ENCODE data around the gene PDPN. TPM values are rescaled to one million over a fixed set of nuclear protein-coding genes. Genes with fewer than 3 reads are reported as not detected.

The PDPN gene
- total and polyA plus RNA-seq, 2 experiments from 2014 or later = 67.3 to 82.8 TPM

DNA sequence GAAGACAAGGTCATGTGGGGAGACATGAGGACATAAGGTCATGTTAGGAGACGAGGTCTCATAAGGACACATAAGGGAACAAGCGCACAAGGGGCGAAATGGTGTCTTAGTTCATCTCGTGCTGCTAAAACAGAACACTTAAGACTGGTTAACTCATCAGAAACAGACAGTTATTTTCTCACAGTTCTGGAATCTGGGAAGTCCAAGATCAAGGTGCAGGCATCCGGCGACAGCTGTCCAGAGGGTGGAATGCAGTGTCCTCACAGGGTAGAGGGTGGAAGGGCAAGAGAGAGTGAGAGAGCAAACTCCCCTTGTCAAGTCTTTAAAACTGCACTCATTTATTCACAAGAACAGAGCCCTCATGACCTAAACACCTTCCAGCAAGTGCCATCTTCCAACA is 34.6 kb upstream of the PDPN start:
- ATAC-seq = peak; percentile 34; the same call in 2 of the 3 replicates
- Histone ChIP-seq H3F3A (replicated peaks; ENCODE audit: low read depth) (no peaks in the 10 kb centered on the region), H3K27ac (ENCODE audit: low read depth) (no peak overlapping the region), H3K79me2 (replicated peaks; ENCODE audit: insufficient read depth) (no peaks in the 10 kb centered on the region), H3K4me1 (ENCODE audit: insufficient read depth) (no peaks in the 10 kb centered on the region), H3K4me2 (no peak overlapping the region), H3K36me3 (ENCODE audit: insufficient read depth) (no peaks in the 10 kb centered on the region), H4K20me1 (replicated peaks; ENCODE audit: insufficient read depth) (no peaks in the 10 kb centered on the region), H2AFZ (peak overlapping the region; percentile 76), H3K4me3 (no peak overlapping the region), H3K9me2 (ENCODE audit: insufficient read depth) (no peaks in the 10 kb centered on the region), H3K27me3 (ENCODE audit: insufficient read depth) (no peaks in the 10 kb centered on the region)
- TF ChIP-seq, protein P1, sequence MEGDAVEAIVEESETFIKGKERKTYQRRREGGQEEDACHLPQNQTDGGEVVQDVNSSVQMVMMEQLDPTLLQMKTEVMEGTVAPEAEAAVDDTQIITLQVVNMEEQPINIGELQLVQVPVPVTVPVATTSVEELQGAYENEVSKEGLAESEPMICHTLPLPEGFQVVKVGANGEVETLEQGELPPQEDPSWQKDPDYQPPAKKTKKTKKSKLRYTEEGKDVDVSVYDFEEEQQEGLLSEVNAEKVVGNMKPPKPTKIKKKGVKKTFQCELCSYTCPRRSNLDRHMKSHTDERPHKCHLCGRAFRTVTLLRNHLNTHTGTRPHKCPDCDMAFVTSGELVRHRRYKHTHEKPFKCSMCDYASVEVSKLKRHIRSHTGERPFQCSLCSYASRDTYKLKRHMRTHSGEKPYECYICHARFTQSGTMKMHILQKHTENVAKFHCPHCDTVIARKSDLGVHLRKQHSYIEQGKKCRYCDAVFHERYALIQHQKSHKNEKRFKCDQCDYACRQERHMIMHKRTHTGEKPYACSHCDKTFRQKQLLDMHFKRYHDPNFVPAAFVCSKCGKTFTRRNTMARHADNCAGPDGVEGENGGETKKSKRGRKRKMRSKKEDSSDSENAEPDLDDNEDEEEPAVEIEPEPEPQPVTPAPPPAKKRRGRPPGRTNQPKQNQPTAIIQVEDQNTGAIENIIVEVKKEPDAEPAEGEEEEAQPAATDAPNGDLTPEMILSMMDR (conservative IDR thresholded peaks at IDR 0.05; ENCODE audit: low read depth in 2 of 2) = no peak
- no peak for TF ChIP-seq CREB1 (CRISPR knock-in tag; IDR thresholded peaks at IDR 0.05; ENCODE audit: low read depth)
- TF ChIP-seq, protein P2, sequence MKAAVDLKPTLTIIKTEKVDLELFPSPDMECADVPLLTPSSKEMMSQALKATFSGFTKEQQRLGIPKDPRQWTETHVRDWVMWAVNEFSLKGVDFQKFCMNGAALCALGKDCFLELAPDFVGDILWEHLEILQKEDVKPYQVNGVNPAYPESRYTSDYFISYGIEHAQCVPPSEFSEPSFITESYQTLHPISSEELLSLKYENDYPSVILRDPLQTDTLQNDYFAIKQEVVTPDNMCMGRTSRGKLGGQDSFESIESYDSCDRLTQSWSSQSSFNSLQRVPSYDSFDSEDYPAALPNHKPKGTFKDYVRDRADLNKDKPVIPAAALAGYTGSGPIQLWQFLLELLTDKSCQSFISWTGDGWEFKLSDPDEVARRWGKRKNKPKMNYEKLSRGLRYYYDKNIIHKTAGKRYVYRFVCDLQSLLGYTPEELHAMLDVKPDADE (IDR thresholded peaks at IDR 0.05) = no peak
- no peak for TF ChIP-seq POLR2AphosphoS5 (IDR thresholded peaks at IDR 0.05; ENCODE audit: low read depth)
- no peak for TF ChIP-seq EZH2 (IDR thresholded peaks at IDR 0.05; ENCODE audit: low read depth, unreplicated experiment)
- TF ChIP-seq JUNB (IDR thresholded peaks at IDR 0.05; ENCODE audit: unreplicated experiment) = no peak
- TF ChIP-seq, protein P3, sequence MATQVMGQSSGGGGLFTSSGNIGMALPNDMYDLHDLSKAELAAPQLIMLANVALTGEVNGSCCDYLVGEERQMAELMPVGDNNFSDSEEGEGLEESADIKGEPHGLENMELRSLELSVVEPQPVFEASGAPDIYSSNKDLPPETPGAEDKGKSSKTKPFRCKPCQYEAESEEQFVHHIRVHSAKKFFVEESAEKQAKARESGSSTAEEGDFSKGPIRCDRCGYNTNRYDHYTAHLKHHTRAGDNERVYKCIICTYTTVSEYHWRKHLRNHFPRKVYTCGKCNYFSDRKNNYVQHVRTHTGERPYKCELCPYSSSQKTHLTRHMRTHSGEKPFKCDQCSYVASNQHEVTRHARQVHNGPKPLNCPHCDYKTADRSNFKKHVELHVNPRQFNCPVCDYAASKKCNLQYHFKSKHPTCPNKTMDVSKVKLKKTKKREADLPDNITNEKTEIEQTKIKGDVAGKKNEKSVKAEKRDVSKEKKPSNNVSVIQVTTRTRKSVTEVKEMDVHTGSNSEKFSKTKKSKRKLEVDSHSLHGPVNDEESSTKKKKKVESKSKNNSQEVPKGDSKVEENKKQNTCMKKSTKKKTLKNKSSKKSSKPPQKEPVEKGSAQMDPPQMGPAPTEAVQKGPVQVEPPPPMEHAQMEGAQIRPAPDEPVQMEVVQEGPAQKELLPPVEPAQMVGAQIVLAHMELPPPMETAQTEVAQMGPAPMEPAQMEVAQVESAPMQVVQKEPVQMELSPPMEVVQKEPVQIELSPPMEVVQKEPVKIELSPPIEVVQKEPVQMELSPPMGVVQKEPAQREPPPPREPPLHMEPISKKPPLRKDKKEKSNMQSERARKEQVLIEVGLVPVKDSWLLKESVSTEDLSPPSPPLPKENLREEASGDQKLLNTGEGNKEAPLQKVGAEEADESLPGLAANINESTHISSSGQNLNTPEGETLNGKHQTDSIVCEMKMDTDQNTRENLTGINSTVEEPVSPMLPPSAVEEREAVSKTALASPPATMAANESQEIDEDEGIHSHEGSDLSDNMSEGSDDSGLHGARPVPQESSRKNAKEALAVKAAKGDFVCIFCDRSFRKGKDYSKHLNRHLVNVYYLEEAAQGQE (IDR thresholded peaks at IDR 0.05; ENCODE audit: unreplicated experiment) = no peak
- peaks cover 8% of the 10 kb centered on the region for H3K4me1 Mint-ChIP-seq
- no peaks in the 10 kb centered on the region for H3K9me3 Mint-ChIP-seq
- no peak overlapping the region for H3K27ac Mint-ChIP-seq
- no peak overlapping the region for H3K4me3 Mint-ChIP-seq
- no peaks in the 10 kb centered on the region for H3K27me3 Mint-ChIP-seq (ENCODE audit: insufficient read depth, low read depth, poor library complexity)
- no peak for DNase-seq (ENCODE audit: low spot score)
- no peaks in the 10 kb centered on the region for H3K36me3 Mint-ChIP-seq (ENCODE audit: low read depth)

DNA sequence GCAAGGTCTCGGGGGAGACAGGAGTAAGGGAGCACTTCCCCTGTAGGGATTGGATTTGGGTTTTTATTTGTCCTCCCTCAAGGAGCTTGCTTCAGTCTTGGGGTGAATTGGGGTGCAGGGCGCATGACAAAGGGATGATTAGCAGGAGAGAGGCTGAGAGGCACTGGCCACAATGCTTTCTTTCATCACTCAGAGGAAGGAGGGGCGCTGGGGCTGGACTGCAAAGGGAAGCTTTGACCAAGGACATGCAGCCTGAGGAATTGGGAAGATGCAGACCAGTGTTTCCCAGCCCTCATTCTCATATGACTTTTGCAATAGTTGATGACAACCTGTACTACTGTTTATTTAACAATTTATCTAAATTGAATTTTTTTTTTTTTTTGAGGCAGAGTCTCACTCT is 34.1 kb upstream of the PDPN start:
- no peak overlapping the region for H3K27ac ChIP-seq (ENCODE audit: low read depth)
- H3K79me2 ChIP-seq (replicated peaks; ENCODE audit: insufficient read depth) = no peaks in the 10 kb centered on the region
- TF ChIP-seq NANOG (IDR thresholded peaks at IDR 0.05; ENCODE audit: borderline replicate concordance) = 0 out of 2 replicates have a peak, but pooled peaks have one; percentile 24
- TF ChIP-seq, protein P4, sequence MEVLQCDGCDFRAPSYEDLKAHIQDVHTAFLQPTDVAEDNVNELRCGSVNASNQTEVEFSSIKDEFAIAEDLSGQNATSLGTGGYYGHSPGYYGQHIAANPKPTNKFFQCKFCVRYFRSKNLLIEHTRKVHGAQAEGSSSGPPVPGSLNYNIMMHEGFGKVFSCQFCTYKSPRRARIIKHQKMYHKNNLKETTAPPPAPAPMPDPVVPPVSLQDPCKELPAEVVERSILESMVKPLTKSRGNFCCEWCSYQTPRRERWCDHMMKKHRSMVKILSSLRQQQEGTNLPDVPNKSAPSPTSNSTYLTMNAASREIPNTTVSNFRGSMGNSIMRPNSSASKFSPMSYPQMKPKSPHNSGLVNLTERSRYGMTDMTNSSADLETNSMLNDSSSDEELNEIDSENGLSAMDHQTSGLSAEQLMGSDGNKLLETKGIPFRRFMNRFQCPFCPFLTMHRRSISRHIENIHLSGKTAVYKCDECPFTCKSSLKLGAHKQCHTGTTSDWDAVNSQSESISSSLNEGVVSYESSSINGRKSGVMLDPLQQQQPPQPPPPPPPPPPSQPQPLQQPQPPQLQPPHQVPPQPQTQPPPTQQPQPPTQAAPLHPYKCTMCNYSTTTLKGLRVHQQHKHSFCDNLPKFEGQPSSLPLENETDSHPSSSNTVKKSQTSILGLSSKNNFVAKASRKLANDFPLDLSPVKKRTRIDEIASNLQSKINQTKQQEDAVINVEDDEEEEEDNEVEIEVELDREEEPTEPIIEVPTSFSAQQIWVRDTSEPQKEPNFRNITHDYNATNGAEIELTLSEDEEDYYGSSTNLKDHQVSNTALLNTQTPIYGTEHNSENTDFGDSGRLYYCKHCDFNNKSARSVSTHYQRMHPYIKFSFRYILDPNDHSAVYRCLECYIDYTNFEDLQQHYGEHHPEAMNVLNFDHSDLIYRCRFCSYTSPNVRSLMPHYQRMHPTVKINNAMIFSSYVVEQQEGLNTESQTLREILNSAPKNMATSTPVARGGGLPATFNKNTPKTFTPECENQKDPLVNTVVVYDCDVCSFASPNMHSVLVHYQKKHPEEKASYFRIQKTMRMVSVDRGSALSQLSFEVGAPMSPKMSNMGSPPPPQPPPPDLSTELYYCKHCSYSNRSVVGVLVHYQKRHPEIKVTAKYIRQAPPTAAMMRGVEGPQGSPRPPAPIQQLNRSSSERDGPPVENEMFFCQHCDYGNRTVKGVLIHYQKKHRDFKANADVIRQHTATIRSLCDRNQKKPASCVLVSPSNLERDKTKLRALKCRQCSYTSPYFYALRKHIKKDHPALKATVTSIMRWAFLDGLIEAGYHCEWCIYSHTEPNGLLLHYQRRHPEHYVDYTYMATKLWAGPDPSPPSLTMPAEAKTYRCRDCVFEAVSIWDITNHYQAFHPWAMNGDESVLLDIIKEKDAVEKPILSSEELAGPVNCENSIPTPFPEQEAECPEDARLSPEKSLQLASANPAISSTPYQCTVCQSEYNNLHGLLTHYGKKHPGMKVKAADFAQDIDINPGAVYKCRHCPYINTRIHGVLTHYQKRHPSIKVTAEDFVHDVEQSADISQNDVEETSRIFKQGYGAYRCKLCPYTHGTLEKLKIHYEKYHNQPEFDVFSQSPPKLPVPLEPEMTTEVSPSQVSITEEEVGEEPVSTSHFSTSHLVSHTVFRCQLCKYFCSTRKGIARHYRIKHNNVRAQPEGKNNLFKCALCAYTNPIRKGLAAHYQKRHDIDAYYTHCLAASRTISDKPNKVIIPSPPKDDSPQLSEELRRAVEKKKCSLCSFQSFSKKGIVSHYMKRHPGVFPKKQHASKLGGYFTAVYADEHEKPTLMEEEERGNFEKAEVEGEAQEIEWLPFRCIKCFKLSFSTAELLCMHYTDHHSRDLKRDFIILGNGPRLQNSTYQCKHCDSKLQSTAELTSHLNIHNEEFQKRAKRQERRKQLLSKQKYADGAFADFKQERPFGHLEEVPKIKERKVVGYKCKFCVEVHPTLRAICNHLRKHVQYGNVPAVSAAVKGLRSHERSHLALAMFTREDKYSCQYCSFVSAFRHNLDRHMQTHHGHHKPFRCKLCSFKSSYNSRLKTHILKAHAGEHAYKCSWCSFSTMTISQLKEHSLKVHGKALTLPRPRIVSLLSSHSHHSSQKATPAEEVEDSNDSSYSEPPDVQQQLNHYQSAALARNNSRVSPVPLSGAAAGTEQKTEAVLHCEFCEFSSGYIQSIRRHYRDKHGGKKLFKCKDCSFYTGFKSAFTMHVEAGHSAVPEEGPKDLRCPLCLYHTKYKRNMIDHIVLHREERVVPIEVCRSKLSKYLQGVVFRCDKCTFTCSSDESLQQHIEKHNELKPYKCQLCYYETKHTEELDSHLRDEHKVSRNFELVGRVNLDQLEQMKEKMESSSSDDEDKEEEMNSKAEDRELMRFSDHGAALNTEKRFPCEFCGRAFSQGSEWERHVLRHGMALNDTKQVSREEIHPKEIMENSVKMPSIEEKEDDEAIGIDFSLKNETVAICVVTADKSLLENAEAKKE (CRISPR knock-in tag; IDR thresholded peaks at IDR 0.05) = no peak
- DNase-seq (ENCODE audit: low spot score) (peak; percentile 29), ATAC-seq (peak; percentile 79)
- peak overlapping the region; percentile 76 for H2AFZ ChIP-seq
- H3K36me3 ChIP-seq (ENCODE audit: insufficient read depth) = no peaks in the 10 kb centered on the region
- H3K9me3 Mint-ChIP-seq = no peaks in the 10 kb centered on the region
- H3K9me2 ChIP-seq (ENCODE audit: insufficient read depth) = no peaks in the 10 kb centered on the region
- H3K27ac Mint-ChIP-seq = no peak overlapping the region
- H3K27me3 ChIP-seq (ENCODE audit: insufficient read depth) = no peaks in the 10 kb centered on the region
- peaks cover 8% of the 10 kb centered on the region for H3K4me1 Mint-ChIP-seq
- H3K4me1 ChIP-seq (ENCODE audit: insufficient read depth) = no peaks in the 10 kb centered on the region
- H3K27me3 Mint-ChIP-seq (ENCODE audit: insufficient read depth, low read depth, poor library complexity) = no peaks in the 10 kb centered on the region
- H3K4me3 ChIP-seq = no peak overlapping the region
- no peaks in the 10 kb centered on the region for H3K36me3 Mint-ChIP-seq (ENCODE audit: low read depth)
- no peaks in the 10 kb centered on the region for H4K20me1 ChIP-seq (replicated peaks; ENCODE audit: insufficient read depth)
- H3K4me2 ChIP-seq = no peak overlapping the region
- no peak overlapping the region for H3K4me3 Mint-ChIP-seq
- H3F3A ChIP-seq (replicated peaks; ENCODE audit: low read depth) = no peaks in the 10 kb centered on the region

Measured in GM23338 (cell line).